Left ventricle myocardium inferior (tissue), 1 donor: ENCODE data around the gene C9orf78. TPM values are rescaled to one million over a fixed set of nuclear protein-coding genes. Genes with fewer than 3 reads are reported as not detected.

Experiments
- DNase-seq: peaks from one replicate; pipeline ENCODE4 v3.0.0-alpha.2; 2020
- H3K27ac ChIP-seq: fragments of 200-600 bp; replicated peaks from 2 replicates; pipeline ENCODE4 v1.8.0; 2021
- H3K27me3 ChIP-seq: fragments of 200-600 bp; 2 replicates; pipeline ENCODE4 v1.8.0; 2021; ENCODE audit warnings: low read depth
- H3K36me3 ChIP-seq: fragments of 200-600 bp; 2 replicates; pipeline ENCODE4 v1.8.0; 2021
- H3K4me1 ChIP-seq: fragments of 200-600 bp; 2 replicates; pipeline ENCODE4 v1.8.0; 2021
- H3K4me3 ChIP-seq: fragments of 200-600 bp; 2 replicates; pipeline ENCODE4 v1.8.0; 2021; ENCODE audit warnings: mild to moderate bottlenecking, moderate library complexity
- H3K9me3 ChIP-seq: fragments of 200-600 bp; replicated peaks from 2 replicates; pipeline ENCODE4 v1.8.0; 2021
- intact Hi-C: fragments of 100-400 bp; cut with micrococcal nuclease; formaldehyde crosslinking; loops from one replicate; pipeline ENCODE4 v1.11.0; 2022
- total RNA-seq: library from RNA; stranded (reverse); fragmentation: NEBNext Ultra II Directional; extraction: Animal tissue kit (Norgen Biotek cat#: 25700); gene quantifications from one replicate; pipeline ENCODE4 v1.2.1, GENCODE V29; 2021
- TF ChIP-seq, protein P1 (sequence below): fragments of 200-600 bp; IDR thresholded peaks from 2 replicates; pipeline ENCODE4 v1.8.0; 2021; ENCODE audit warnings: antibody characterized with exemption, mild to moderate bottlenecking, borderline replicate concordance
- donor health status: DM: no; HTN: yes; CAD: no; lungs with severe emphysema.

The C9orf78 gene
- total RNA-seq, 1 donor from 2014 or later = 30.0 TPM

DNA sequence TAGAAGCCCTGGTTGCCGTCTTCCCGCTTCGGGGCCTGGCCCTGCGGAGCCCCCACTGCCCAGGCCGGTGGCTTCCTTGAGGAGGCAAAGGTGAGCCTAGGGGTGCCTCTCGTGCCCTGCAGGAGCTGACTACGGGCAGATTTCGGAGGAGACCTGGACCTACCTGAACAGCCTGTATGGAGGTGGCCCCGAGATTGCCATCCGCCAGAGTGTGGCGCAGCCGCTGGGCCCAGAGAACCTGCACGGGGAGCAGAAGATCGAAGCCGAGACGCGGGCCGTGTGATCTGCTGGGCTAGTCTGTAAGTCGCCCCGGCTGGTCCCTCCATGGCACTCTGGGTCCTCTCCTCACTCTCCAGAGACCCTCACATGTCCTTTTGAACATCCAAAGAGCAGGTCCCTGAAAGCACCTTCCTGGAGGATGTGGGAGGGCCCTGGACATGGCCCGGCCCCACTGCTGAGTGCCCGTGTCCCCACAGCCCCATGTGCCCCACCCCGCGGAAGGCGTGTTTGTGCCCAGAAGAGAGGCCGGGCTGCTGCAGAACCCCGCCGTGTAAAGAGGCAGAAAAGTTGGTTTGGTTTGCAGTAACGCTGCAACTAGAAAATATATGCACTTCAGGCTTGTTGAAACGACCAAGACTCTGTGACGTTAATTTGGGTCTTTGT lies 45.0 kb upstream of the C9orf78 start:
- DNase-seq = no peak
- no peaks in the 10 kb centered on the region for H3K9me3 ChIP-seq
- TF ChIP-seq, protein P1, sequence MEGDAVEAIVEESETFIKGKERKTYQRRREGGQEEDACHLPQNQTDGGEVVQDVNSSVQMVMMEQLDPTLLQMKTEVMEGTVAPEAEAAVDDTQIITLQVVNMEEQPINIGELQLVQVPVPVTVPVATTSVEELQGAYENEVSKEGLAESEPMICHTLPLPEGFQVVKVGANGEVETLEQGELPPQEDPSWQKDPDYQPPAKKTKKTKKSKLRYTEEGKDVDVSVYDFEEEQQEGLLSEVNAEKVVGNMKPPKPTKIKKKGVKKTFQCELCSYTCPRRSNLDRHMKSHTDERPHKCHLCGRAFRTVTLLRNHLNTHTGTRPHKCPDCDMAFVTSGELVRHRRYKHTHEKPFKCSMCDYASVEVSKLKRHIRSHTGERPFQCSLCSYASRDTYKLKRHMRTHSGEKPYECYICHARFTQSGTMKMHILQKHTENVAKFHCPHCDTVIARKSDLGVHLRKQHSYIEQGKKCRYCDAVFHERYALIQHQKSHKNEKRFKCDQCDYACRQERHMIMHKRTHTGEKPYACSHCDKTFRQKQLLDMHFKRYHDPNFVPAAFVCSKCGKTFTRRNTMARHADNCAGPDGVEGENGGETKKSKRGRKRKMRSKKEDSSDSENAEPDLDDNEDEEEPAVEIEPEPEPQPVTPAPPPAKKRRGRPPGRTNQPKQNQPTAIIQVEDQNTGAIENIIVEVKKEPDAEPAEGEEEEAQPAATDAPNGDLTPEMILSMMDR = no peak
- H3K36me3 ChIP-seq = no peaks in the 10 kb centered on the region
- H3K4me3 ChIP-seq = no peak overlapping the region
- H3K4me1 ChIP-seq = peaks cover 16% of the 10 kb centered on the region
- intact Hi-C loops = loop anchor here (10.0 kb wide), 1 partner anchor 355 kb away; no protein-coding TSS in a partner anchor
- H3K27me3 ChIP-seq = no peaks in the 10 kb centered on the region
- H3K27ac ChIP-seq = no peak overlapping the region

DNA sequence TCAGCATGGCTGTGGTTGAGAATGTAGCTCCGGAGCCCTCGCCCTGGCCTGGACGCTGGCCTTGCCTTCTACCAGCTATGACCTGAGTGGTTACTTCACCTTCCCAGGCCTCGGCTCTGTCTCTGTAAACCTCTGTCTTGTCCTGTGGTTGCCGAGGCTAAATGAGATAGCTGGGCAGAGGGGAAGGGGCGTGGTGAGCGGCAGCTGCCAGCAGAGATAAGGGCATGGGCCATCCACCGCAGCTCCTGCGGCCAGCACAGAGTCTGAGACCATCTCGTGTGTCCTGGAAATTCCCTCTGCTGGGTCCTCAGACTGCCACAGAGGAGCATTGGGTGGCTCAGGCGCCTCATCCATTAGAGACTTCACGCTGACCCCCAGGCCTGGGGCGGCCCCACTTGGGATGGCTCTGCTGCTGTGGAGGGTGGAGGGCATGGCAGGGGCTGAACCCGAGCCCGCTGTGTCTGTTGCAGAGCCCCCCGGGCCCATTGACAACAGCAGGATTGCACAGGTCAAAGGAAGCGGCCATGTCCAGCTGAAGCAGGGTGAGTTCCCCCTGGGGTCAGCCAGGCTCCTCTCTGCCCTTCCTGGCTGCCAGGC lies 44.1 kb upstream of the C9orf78 start:
- Histone ChIP-seq H3K27me3 (no peaks in the 10 kb centered on the region), H3K36me3 (no peaks in the 10 kb centered on the region), H3K9me3 (no peaks in the 10 kb centered on the region), H3K4me3 (no peak overlapping the region), H3K27ac (no peak overlapping the region), H3K4me1 (peaks cover 7% of the 10 kb centered on the region)
- intact Hi-C loops = no loop called here
- TF ChIP-seq, protein P1 = no peak
- DNase-seq = no peak

DNA sequence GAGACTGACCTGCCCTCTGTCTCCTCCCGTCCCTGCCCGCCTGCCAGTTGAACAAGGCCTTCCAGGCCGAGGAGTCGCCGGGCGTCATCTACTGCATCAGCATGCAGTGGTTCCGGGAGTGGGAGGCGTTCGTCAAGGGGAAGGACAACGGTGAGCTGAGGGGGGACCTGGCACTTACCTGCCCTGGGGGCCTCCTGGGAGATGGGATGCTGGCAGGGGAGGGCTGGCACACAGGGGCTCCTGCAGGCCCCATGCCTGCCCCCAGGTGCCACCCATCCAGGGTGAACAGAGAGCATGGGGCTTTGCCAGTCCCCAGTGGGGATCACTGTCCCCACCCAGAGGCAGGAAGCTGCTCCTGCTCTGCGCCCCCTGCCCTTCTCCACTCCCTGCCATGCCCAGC lies 43.2 kb upstream of the C9orf78 start:
- intact Hi-C loops = no loop called here
- Histone ChIP-seq H3K36me3 (no peaks in the 10 kb centered on the region), H3K4me3 (no peak overlapping the region), H3K4me1 (no peaks in the 10 kb centered on the region), H3K9me3 (no peaks in the 10 kb centered on the region), H3K27ac (no peak overlapping the region), H3K27me3 (no peaks in the 10 kb centered on the region)
- DNase-seq = no peak
- TF ChIP-seq, protein P1 = no peak

DNA sequence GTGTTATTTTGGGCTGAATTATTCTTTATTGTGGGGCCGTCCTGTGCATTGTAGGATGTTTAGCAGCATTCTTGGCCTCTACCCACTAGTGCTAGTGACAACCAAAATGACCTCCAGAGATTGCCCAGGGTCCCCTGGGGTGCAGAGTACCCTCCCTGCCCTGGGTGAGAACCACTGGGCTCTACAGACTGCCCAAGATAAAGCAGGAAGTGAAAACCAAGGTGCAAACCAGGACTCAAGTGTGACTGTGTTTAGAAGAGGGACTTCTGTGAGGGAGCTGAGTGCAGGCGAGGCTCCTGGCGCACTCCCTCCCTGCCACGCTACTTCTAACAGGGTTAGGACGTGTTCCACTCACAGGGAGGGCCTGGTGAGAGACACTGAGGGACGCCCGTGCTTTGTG lies 41.7 kb upstream of the C9orf78 start:
- Histone ChIP-seq H3K4me3 (no peak overlapping the region), H3K27me3 (no peaks in the 10 kb centered on the region), H3K4me1 (no peaks in the 10 kb centered on the region), H3K36me3 (no peaks in the 10 kb centered on the region), H3K27ac (no peak overlapping the region), H3K9me3 (no peaks in the 10 kb centered on the region)
- TF ChIP-seq, protein P1 = no peak
- no peak for DNase-seq
- intact Hi-C loops = no loop called here

DNA sequence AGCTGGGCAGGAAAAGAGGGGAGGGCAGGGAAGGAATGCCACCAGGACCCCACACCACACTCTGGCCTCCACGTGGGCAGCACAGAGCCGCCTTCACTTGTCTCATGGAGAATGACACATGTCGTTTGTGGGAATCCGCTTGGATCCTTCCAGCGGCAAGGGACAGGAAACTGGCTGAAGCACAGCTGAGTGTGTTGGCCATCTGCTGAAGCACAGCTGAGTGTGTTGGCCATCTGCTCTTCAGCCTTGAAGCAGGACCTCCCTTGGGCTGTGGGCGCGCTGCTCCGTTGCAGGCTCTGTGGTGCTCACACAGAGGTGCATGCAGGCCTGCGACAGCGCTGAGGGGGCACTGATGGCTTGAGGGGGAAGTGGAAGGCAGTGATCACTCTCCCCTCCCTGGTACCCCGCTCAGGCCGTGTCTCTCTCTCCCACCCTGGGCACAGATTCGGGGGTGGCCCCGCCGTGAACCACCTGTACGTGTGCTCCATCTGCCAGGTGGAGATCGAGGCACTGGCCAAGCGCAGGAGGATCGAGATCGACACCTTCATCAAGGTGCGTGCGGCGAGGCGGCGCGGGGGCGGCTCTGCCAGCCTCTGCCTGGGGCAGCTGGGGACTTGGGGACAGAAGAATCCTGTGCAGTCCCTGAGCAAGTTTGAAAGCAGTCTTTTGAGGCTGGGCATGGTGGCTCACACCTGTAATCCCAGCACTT lies 40.8 kb upstream of the C9orf78 start:
- DNase-seq = no peak

More for the DNA sequence above, 40.8 kb upstream of the C9orf78 start:
- H3K36me3 ChIP-seq = no peaks in the 10 kb centered on the region
- TF ChIP-seq, protein P1 = no peak
- no peak overlapping the region for H3K4me3 ChIP-seq
- no peaks in the 10 kb centered on the region for H3K27me3 ChIP-seq
- H3K9me3 ChIP-seq = no peaks in the 10 kb centered on the region
- no peaks in the 10 kb centered on the region for H3K4me1 ChIP-seq
- H3K27ac ChIP-seq = no peak overlapping the region
- intact Hi-C loops = no loop called here
